Activated naive CD8-positive, alpha-beta T cell treated with anti-CD3 and anti-CD28 coated beads, Interleukin-2, amount 50 U/mL, for 24 hours (primary cell): ENCODE measurements around the gene PDE2A.

Source experiments
- ATAC-seq: fragments of 150-1000 bp; cut with Tn5 transposase; one replicate; pipeline ENCODE4 v1.10.0; 2021
- DNase-seq: peaks from one replicate; pipeline ENCODE4 v3.0.0; 2021
- H3K27ac Mint-ChIP-seq: one replicate; pipeline ENCODE4 v1.8.0; 2021; ENCODE audit warnings: mild to moderate bottlenecking, mixed read lengths
- H3K27me3 Mint-ChIP-seq: one replicate; pipeline ENCODE4 v1.8.0; 2021; ENCODE audit warnings: mixed read lengths
- H3K36me3 Mint-ChIP-seq: one replicate; pipeline ENCODE4 v1.8.0; 2021; ENCODE audit warnings: low read depth, mixed read lengths
- H3K4me1 Mint-ChIP-seq: one replicate; pipeline ENCODE4 v1.8.0; 2021; ENCODE audit warnings: mixed read lengths
- H3K4me3 Mint-ChIP-seq: one replicate; pipeline ENCODE4 v1.8.0; 2021; ENCODE audit warnings: mild to moderate bottlenecking, moderate library complexity, mixed read lengths
- H3K9me3 Mint-ChIP-seq: one replicate; pipeline ENCODE4 v1.8.0; 2021; ENCODE audit warnings: mixed read lengths

The PDE2A gene

GRCh38 chr11:72673943-72674828 is at the start of gene PDE2A:
Gene PDE2A, minus strand, starts transcription at chr11:72674422. Its CDS starts 215 bp downstream, at chr11:72674207.
- Mint-ChIP-seq H3K4me3 (no peak within 1 kb of the TSS), H3K27me3 (peaks cover 72% of the 10 kb centered on the region), H3K9me3 (no peaks in the 10 kb centered on the region), H3K27ac (no peak within 1 kb of the TSS), H3K4me1 (peaks cover 8% of the 10 kb centered on the region), H3K36me3 (no peaks in the 10 kb centered on the region)
- no peak for ATAC-seq
- DNase-seq, result no peak

- Mint-ChIP-seq H3K4me1 (peaks cover 52% of the 10 kb centered on the region), H3K36me3 (peaks cover 3% of the 10 kb centered on the region), H3K27ac (no peak overlapping the region), H3K4me3 (no peak overlapping the region), H3K27me3 (no peaks in the 10 kb centered on the region), H3K9me3 (no peaks in the 10 kb centered on the region)
- ATAC-seq, result no peak
- DNase-seq, result no peak
These were observed 49.3 kb upstream of the PDE2A start for GRCh38 chr11:72723508-72723907.

GRCh38 chr11:72722050-72722748 is 48.0 kb upstream of the PDE2A start:
- H3K9me3 Mint-ChIP-seq, result no peaks in the 10 kb centered on the region
- peak overlapping the region; percentile 96 for H3K27ac Mint-ChIP-seq
- DNase-seq, result peak; percentile 82
- H3K4me1 Mint-ChIP-seq, result peaks cover 55% of the 10 kb centered on the region
- peak; percentile 90 for ATAC-seq
- H3K36me3 Mint-ChIP-seq, result peaks cover 3% of the 10 kb centered on the region
- H3K4me3 Mint-ChIP-seq, result peak overlapping the region; percentile 100
- H3K27me3 Mint-ChIP-seq, result no peaks in the 10 kb centered on the region

GRCh38 chr11:72721689-72722049 is 47.4 kb upstream of the PDE2A start:
- peak; percentile 13 for ATAC-seq
- Mint-ChIP-seq H3K27ac (peak overlapping the region; percentile 96), H3K9me3 (no peaks in the 10 kb centered on the region), H3K27me3 (no peaks in the 10 kb centered on the region), H3K36me3 (peaks cover 3% of the 10 kb centered on the region), H3K4me1 (peaks cover 58% of the 10 kb centered on the region), H3K4me3 (peak overlapping the region; percentile 100)
- DNase-seq, result peak; percentile 46

- H3K4me3 Mint-ChIP-seq, result peak overlapping the region; percentile 100
- H3K27me3 Mint-ChIP-seq, result no peaks in the 10 kb centered on the region
- no peaks in the 10 kb centered on the region for H3K9me3 Mint-ChIP-seq
- no peak for ATAC-seq
- peaks cover 58% of the 10 kb centered on the region for H3K4me1 Mint-ChIP-seq
- DNase-seq, result no peak
- H3K36me3 Mint-ChIP-seq, result peaks cover 3% of the 10 kb centered on the region
- peak overlapping the region; percentile 96 for H3K27ac Mint-ChIP-seq
These were observed 47.1 kb upstream of the PDE2A start for GRCh38 chr11:72721276-72721675.

- no peaks in the 10 kb centered on the region for H3K9me3 Mint-ChIP-seq
- no peak for DNase-seq
- peak overlapping the region; percentile 100 for H3K4me3 Mint-ChIP-seq
- peak overlapping the region; percentile 96 for H3K27ac Mint-ChIP-seq
- peaks cover 3% of the 10 kb centered on the region for H3K36me3 Mint-ChIP-seq
- no peak for ATAC-seq
- no peaks in the 10 kb centered on the region for H3K27me3 Mint-ChIP-seq
- H3K4me1 Mint-ChIP-seq, result peaks cover 58% of the 10 kb centered on the region
These were observed 46.6 kb upstream of the PDE2A start for GRCh38 chr11:72720784-72721183.

- ATAC-seq, result no peak
- Mint-ChIP-seq H3K27me3 (no peaks in the 10 kb centered on the region), H3K4me1 (peaks cover 51% of the 10 kb centered on the region), H3K36me3 (peaks cover 3% of the 10 kb centered on the region), H3K27ac (peak overlapping the region; percentile 96), H3K9me3 (no peaks in the 10 kb centered on the region), H3K4me3 (peak overlapping the region; percentile 100)
- DNase-seq, result no peak
These were observed 45.8 kb upstream of the PDE2A start for GRCh38 chr11:72720047-72720446.

GRCh38 chr11:72719551-72719950 is 45.3 kb upstream of the PDE2A start:
- peaks cover 3% of the 10 kb centered on the region for H3K36me3 Mint-ChIP-seq
- H3K4me1 Mint-ChIP-seq, result peaks cover 51% of the 10 kb centered on the region
- no peaks in the 10 kb centered on the region for H3K9me3 Mint-ChIP-seq
- no peak for ATAC-seq
- peak overlapping the region; percentile 27 for H3K4me3 Mint-ChIP-seq
- DNase-seq, result no peak
- peak overlapping the region; percentile 9 for H3K27ac Mint-ChIP-seq
- H3K27me3 Mint-ChIP-seq, result no peaks in the 10 kb centered on the region

- no peak for DNase-seq
- peaks cover 3% of the 10 kb centered on the region for H3K36me3 Mint-ChIP-seq
These were observed 44.9 kb upstream of the PDE2A start for GRCh38 chr11:72719144-72719543.

GRCh38 chr11:72718101-72718501 is 43.9 kb upstream of the PDE2A start:
- Mint-ChIP-seq H3K4me3 (no peak overlapping the region), H3K9me3 (no peaks in the 10 kb centered on the region), H3K4me1 (peaks cover 49% of the 10 kb centered on the region), H3K27me3 (no peaks in the 10 kb centered on the region), H3K36me3 (peaks cover 3% of the 10 kb centered on the region), H3K27ac (no peak overlapping the region)
- no peak for DNase-seq
- no peak for ATAC-seq

More at GRCh38 chr11:72719144-72719543, 44.9 kb upstream of the PDE2A start:
- H3K4me1 Mint-ChIP-seq, result peaks cover 51% of the 10 kb centered on the region
- H3K9me3 Mint-ChIP-seq, result no peaks in the 10 kb centered on the region
- H3K4me3 Mint-ChIP-seq, result no peak overlapping the region
- H3K27ac Mint-ChIP-seq, result peak overlapping the region; percentile 9
- ATAC-seq, result no peak
- no peaks in the 10 kb centered on the region for H3K27me3 Mint-ChIP-seq

- no peak for DNase-seq
- Mint-ChIP-seq H3K9me3 (no peaks in the 10 kb centered on the region), H3K27me3 (no peaks in the 10 kb centered on the region), H3K4me1 (peaks cover 41% of the 10 kb centered on the region), H3K4me3 (no peak overlapping the region), H3K36me3 (peaks cover 1% of the 10 kb centered on the region), H3K27ac (no peak overlapping the region)
- ATAC-seq, result no peak
These were observed 42.7 kb upstream of the PDE2A start for GRCh38 chr11:72716788-72717435.

- H3K27ac Mint-ChIP-seq, result no peak overlapping the region
- H3K36me3 Mint-ChIP-seq, result peaks cover 1% of the 10 kb centered on the region
- no peak overlapping the region for H3K4me3 Mint-ChIP-seq
- H3K9me3 Mint-ChIP-seq, result no peaks in the 10 kb centered on the region
- H3K27me3 Mint-ChIP-seq, result no peaks in the 10 kb centered on the region
- no peak for DNase-seq
- H3K4me1 Mint-ChIP-seq, result peaks cover 37% of the 10 kb centered on the region
- ATAC-seq, result no peak
These were observed 42.1 kb upstream of the PDE2A start for GRCh38 chr11:72716290-72716689.

GRCh38 chr11:72712841-72713240 is 38.6 kb upstream of the PDE2A start:
- ATAC-seq (no peak), DNase-seq (no peak)
- Mint-ChIP-seq H3K36me3 (peaks cover 10% of the 10 kb centered on the region), H3K9me3 (no peaks in the 10 kb centered on the region), H3K27me3 (no peaks in the 10 kb centered on the region), H3K27ac (no peak overlapping the region), H3K4me3 (no peak overlapping the region), H3K4me1 (peaks cover 6% of the 10 kb centered on the region)

- no peak overlapping the region for H3K4me3 Mint-ChIP-seq
- ATAC-seq (peak; percentile 8), DNase-seq (no peak)
- H3K4me1 Mint-ChIP-seq, result peaks cover 6% of the 10 kb centered on the region
- no peak overlapping the region for H3K27ac Mint-ChIP-seq
- H3K27me3 Mint-ChIP-seq, result no peaks in the 10 kb centered on the region
- peaks cover 11% of the 10 kb centered on the region for H3K36me3 Mint-ChIP-seq
- no peaks in the 10 kb centered on the region for H3K9me3 Mint-ChIP-seq
These were observed 38.0 kb upstream of the PDE2A start for GRCh38 chr11:72712168-72712751.
